Esophagus muscularis mucosa (tissue), 4 donors: ENCODE results near the gene B3GALT4. TPM values are rescaled to one million over a fixed set of nuclear protein-coding genes. Genes with fewer than 3 reads are reported as not detected.

Experiments
- DNase-seq: peaks from one replicate; pipeline ENCODE4 v3.0.0-alpha.2; 2017; ENCODE audit errors: extremely low spot score
- H3K27ac ChIP-seq, 4 donors: fragments of 200-600 bp; sonication (generic); replicated peaks in 1 of 4; 1 replicate in 3 of 4; 2 replicates in 1 of 4; pipeline ENCODE4 v1.5.1; 2016 to 2019; ENCODE audit warnings: mild to moderate bottlenecking in 1 of 4
- H3K27me3 ChIP-seq, 4 donors: fragments of 200-600 bp; sonication (generic); one replicate each; pipeline versions ENCODE4 v1.5.1 to v1.6.0; 2016 to 2019
- H3K36me3 ChIP-seq, 4 donors: fragments of 200-600 bp; sonication (generic); one replicate each; pipeline ENCODE4 v1.5.1; 2016 to 2019
- H3K4me1 ChIP-seq, 4 donors: fragments of 200-600 bp; sonication (generic); one replicate each; pipeline ENCODE4 v1.5.1; 2016 to 2019
- H3K4me3 ChIP-seq, 4 donors: fragments of 200-600 bp; sonication (generic); 1 replicate in 2 of 4; 2 replicates in 2 of 4; pipeline ENCODE4 v1.5.1; 2016 to 2019; ENCODE audit warnings: mild to moderate bottlenecking in 4 of 4, moderate library complexity in 1 of 4
- H3K9me3 ChIP-seq, 4 donors: fragments of 200-600 bp; sonication (generic); 1 replicate in 3 of 4; 2 replicates in 1 of 4; pipeline ENCODE4 v1.5.1; 2016 to 2019
- EP300 ChIP-seq: sonication (generic); formaldehyde crosslinking; IDR thresholded peaks from one replicate; pipeline ENCODE4 v1.6.1; 2017; ENCODE audit warnings: antibody characterized with exemption
- POLR2A ChIP-seq: fragments of 450-650 bp; IDR thresholded peaks from one replicate; pipeline ENCODE4 v1.6.1; 2017; ENCODE audit warnings: antibody characterized with exemption, moderate library complexity, mild to moderate bottlenecking, low read depth
- POLR2AphosphoS5 ChIP-seq, 2 donors: sonication (generic); formaldehyde crosslinking; IDR thresholded peaks; one replicate each; pipeline ENCODE4 v1.6.1; 2017; ENCODE audit warnings: antibody characterized with exemption in 2 of 2
- WGBS: methylation state at CpG from one replicate; pipeline ENCODE4 v1.1.5; 2018; 5-methylcytosine and 5-hydroxymethylcytosine counted together
- intact Hi-C: fragments of 100-400 bp; cut with DNase I; formaldehyde crosslinking; loops from one replicate; pipeline ENCODE4 v1.15.1; 2023
- total RNA-seq, 4 donors: library from RNA; depleted of rRNA; stranded (reverse); fragments of >200 nt; gene quantifications; one replicate each; pipeline versions ENCODE4 v1.1.0 to v1.2.1, GENCODE V29; 2016
- TF ChIP-seq, protein P1 (sequence below), 3 experiments: fragments of 200-600 bp in 2 of 3; fragments of 450-650 bp in 1 of 3; sonication (generic) in 2 of 3; IDR thresholded peaks; one replicate each; pipeline ENCODE4 v1.5.1; 2017 to 2019; ENCODE audit warnings: antibody characterized with exemption in 3 of 3, mild to moderate bottlenecking in 2 of 3, moderate library complexity in 1 of 3

Gene B3GALT4
- total RNA-seq, 4 donors from 2014 or later = 13.1 to 26.8 (median 24.2) TPM

DNA sequence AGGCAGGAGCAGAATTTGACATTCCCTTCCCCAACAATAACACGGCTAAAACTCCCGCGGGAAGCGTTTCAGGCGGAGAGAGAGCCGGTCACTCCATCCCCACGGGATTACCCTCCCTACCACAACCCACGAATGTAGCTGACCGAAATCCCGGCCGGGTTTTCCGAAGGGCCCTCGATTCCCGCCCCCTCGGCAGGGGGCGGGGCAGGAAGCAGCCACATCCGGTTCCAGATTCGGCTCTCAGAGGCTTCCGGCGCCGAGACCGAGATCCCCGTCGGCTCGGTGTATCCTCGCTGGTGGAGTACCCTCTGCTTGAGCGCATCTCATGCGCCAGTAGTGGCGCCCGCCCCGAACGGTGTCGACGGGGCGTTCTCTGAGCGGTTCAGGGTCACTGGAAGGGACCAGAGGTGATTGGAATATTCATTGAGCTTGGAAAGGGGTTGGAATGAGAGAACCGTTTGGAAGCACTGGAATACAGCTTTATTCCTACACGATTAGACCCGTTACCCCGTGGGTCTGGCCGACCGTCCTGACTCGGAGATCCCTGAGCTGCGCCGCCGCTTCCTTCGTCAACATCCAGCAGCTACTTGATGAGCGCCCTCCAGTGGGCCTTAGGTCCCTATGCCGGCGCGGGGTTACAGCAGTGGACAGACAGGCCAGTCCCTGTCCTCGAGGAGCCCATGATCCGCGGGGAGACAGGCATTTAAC is 22.5 kb downstream of the B3GALT4 start:
- peak; percentile 35 for TF ChIP-seq POLR2A
- no peak for TF ChIP-seq EP300
- peak; percentile 85 to 96 for TF ChIP-seq POLR2AphosphoS5 (IDR thresholded peaks at IDR 0.05)
- TF ChIP-seq, protein P1, sequence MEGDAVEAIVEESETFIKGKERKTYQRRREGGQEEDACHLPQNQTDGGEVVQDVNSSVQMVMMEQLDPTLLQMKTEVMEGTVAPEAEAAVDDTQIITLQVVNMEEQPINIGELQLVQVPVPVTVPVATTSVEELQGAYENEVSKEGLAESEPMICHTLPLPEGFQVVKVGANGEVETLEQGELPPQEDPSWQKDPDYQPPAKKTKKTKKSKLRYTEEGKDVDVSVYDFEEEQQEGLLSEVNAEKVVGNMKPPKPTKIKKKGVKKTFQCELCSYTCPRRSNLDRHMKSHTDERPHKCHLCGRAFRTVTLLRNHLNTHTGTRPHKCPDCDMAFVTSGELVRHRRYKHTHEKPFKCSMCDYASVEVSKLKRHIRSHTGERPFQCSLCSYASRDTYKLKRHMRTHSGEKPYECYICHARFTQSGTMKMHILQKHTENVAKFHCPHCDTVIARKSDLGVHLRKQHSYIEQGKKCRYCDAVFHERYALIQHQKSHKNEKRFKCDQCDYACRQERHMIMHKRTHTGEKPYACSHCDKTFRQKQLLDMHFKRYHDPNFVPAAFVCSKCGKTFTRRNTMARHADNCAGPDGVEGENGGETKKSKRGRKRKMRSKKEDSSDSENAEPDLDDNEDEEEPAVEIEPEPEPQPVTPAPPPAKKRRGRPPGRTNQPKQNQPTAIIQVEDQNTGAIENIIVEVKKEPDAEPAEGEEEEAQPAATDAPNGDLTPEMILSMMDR (IDR thresholded peaks at IDR 0.05) = peak; percentile 70 to 80 (median 78)
- DNase-seq = peak; percentile 97
- Histone ChIP-seq H3K4me3 (peak overlapping the region; percentile 69 to 98 (median 82)), H3K36me3 (peaks cover 23 to 56% (median 53%) of the 10 kb centered on the region in 4 donors), H3K4me1 (peaks cover 28 to 59% (median 45%) of the 10 kb centered on the region in 4 donors), H3K27ac (peak overlapping the region; percentile 93 to 99 (median 98)), H3K9me3 (no peaks in the 10 kb centered on the region), H3K27me3 (no peaks in the 10 kb centered on the region)
- 1% methylated on average over 17 of the region's 54 CpGs for WGBS
- intact Hi-C loops = no loop called here

DNA sequence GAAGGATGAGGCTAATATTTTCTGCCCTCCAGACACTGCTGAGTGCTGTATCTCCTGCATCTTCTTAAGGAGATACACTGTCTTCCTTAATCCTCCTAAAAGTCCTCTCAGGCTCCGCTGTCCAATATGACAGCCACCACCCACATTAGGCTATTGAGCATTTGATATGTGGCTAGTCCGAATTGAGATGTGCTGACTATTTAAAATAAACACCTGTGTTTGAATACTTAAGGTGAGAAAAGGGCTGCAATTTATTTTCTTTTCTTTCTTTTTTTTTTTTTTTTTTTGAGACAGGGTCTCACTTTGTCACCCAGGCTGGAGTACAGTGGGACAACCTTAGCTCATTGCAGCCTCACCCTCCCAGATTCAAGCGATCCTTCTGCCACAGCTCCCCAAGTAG is 25.0 kb downstream of the B3GALT4 start:
- intact Hi-C loops = no loop called here
- Histone ChIP-seq H3K27ac (no peak overlapping the region), H3K36me3 (peaks cover 22 to 55% (median 44%) of the 10 kb centered on the region in 4 donors), H3K9me3 (no peaks in the 10 kb centered on the region), H3K4me1 (peaks cover 30 to 62% (median 46%) of the 10 kb centered on the region in 4 donors), H3K4me3 (no peak overlapping the region), H3K27me3 (no peaks in the 10 kb centered on the region)
- WGBS = 91% methylated on average over 3 of the region's 3 CpGs
- TF ChIP-seq POLR2AphosphoS5 (IDR thresholded peaks at IDR 0.05) (no peak), POLR2A (no peak), EP300 (no peak)
- TF ChIP-seq, protein P1 (IDR thresholded peaks at IDR 0.05) = no peak
- no peak for DNase-seq

DNA sequence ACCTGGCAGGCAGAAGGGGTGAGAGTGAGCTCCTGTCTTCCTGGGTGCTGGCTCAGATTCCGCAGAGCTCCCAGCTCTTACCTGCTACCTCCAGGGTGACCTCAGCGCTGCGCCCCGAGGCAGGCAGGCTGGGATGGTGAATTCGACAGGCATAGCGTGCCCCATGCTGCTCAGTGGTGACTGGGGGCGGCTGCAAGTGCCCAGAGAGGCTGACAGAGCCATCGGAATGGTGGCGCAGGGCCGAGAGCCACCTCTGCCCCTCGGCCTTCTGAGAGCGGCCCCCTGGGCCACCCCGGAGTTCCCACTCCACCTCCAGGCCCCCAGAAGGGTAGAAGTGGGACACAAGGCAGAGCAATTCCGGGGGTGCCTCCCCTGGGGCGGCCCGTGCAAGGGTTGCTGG is 27.3 kb downstream of the B3GALT4 start:
- DNase-seq = no peak
- H3K27ac ChIP-seq = no peak overlapping the region
- WGBS = no CpG with 5 or more reads among the region's 16 CpGs
- peaks cover 21 to 47% (median 34%) of the 10 kb centered on the region in 4 donors for H3K4me1 ChIP-seq
- H3K4me3 ChIP-seq = no peak overlapping the region
- H3K36me3 ChIP-seq = peaks cover 22 to 58% (median 49%) of the 10 kb centered on the region in 4 donors
- TF ChIP-seq EP300 (no peak), POLR2AphosphoS5 (IDR thresholded peaks at IDR 0.05) (no peak), POLR2A (no peak)
- TF ChIP-seq, protein P1 (IDR thresholded peaks at IDR 0.05) = no peak
- no peaks in the 10 kb centered on the region for H3K9me3 ChIP-seq
- no peaks in the 10 kb centered on the region for H3K27me3 ChIP-seq
- intact Hi-C loops = no loop called here

DNA sequence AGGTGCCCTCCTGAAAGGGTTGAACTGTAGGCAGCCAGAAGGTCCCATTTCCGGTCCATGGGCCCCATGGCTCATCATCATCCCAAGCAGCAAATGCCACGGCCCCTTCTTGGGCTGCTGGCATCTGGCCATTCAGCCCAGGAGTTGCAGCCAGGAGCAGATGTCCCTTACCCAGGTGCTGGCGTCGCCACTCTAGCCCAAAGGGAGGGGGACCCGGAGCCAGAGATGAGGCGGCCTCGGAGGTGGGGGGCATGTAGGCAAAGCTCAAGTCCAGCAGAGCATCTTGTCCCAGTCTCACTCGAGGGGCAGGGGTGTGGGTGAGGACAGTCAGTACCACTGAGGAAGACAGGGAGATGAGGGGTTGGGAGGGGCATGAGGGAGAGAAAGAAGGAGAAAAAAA is 28.1 kb downstream of the B3GALT4 start:
- H3K27me3 ChIP-seq = no peaks in the 10 kb centered on the region
- H3K36me3 ChIP-seq = peaks cover 22 to 62% (median 51%) of the 10 kb centered on the region in 4 donors
- no peak overlapping the region for H3K4me3 ChIP-seq
- intact Hi-C loops = no loop called here
- H3K9me3 ChIP-seq = no peaks in the 10 kb centered on the region
- H3K4me1 ChIP-seq = peaks cover 19 to 43% (median 30%) of the 10 kb centered on the region in 4 donors
- WGBS = 86% methylated on average over 8 of the region's 8 CpGs
- no peak overlapping the region for H3K27ac ChIP-seq
- no peak for TF ChIP-seq POLR2AphosphoS5 (IDR thresholded peaks at IDR 0.05)
- no peak for TF ChIP-seq POLR2A
- no peak for TF ChIP-seq EP300
- TF ChIP-seq, protein P1 (IDR thresholded peaks at IDR 0.05) = no peak
- DNase-seq = no peak

DNA sequence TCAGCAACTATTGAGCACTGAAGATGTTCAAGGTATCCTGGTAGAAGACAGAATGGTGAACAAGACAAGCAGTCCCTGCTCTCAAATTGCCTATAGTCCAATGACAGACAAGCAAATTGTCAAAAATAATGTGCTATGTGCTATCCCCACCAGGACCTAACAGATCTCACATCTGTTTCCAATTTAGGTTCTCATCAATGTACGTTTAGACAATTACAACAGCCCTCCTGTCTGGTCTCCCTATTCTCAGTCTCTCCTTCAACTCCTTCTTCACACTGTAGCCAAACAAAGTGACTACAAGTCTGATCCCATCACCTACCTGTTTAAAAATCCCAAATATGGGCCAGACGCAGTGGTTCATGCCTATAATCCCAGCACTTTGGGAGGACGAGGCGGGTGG is 29.4 kb downstream of the B3GALT4 start:
- Histone ChIP-seq H3K4me1 (peaks cover 10 to 41% (median 24%) of the 10 kb centered on the region in 4 donors), H3K36me3 (peaks cover 22 to 73% (median 62%) of the 10 kb centered on the region in 4 donors), H3K4me3 (no peak overlapping the region), H3K27me3 (no peaks in the 10 kb centered on the region), H3K27ac (no peak overlapping the region), H3K9me3 (no peaks in the 10 kb centered on the region)
- 80% methylated on average over 4 of the region's 4 CpGs for WGBS
- DNase-seq = no peak
- intact Hi-C loops = no loop called here
- no peak for TF ChIP-seq POLR2AphosphoS5 (IDR thresholded peaks at IDR 0.05)
- TF ChIP-seq, protein P1 (IDR thresholded peaks at IDR 0.05) = no peak
- TF ChIP-seq EP300 = no peak
- TF ChIP-seq POLR2A = no peak
